H1 (cell line): Measurements from ENCODE around the gene DECR2. TPM values are rescaled to one million over a fixed set of nuclear protein-coding genes. Genes with fewer than 3 reads are reported as not detected.

Experiments
- CTCF ChIA-PET: fragments of 300-600 bp; sonication (Branson Sonifier 250); formaldehyde crosslinking; loops from one replicate; lab custom pipeline; 2021; ENCODE audit not compliant: partially characterized antibody; lab: Charles Lee
- POLR2A ChIA-PET: fragments of 300-600 bp; sonication (Branson Sonifier 250); formaldehyde crosslinking; loops from one replicate; lab custom pipeline; 2021; ENCODE audit warnings: inconsistent platforms; ENCODE audit not compliant: partially characterized antibody; lab: Charles Lee
- DNase-seq, 2 experiments: peaks; one replicate each; pipeline versions ENCODE4 v3.0.0 to v3.0.0-alpha.2; 2010 to 2022; ENCODE audit warnings: low spot score in 2 of 2, low read depth in 1 of 2, mixed read lengths in 1 of 2
- FAIRE-seq: peaks from 2 replicates; lab custom pipeline; 2011; peaks lifted over from hg19 to GRCh38; lab: Jason Lieb, UNC
- H2AFZ ChIP-seq: 2 replicates; pipeline ENCODE4 v1.8.1; 2012; ENCODE audit warnings: low read length, inconsistent platforms
- H2AK5ac ChIP-seq: 2 replicates; pipeline ENCODE4 v1.6.1; 2013; ENCODE audit warnings: low read depth, low read length
- H2BK120ac ChIP-seq: replicated peaks from 2 replicates; pipeline ENCODE3; 2013; ENCODE audit warnings: low read depth, low read length, inconsistent platforms
- H2BK12ac ChIP-seq: 2 replicates; pipeline ENCODE4 v1.6.1; 2013; ENCODE audit warnings: low read depth, low read length
- H2BK15ac ChIP-seq: 2 replicates; pipeline ENCODE4 v1.6.1; 2013; ENCODE audit warnings: low read length
- H2BK20ac ChIP-seq: 2 replicates; pipeline ENCODE4 v1.6.1; 2013; ENCODE audit warnings: low read length
- H2BK5ac ChIP-seq: 2 replicates; pipeline ENCODE4 v1.6.1; 2013; ENCODE audit warnings: low read depth, low read length
- H3K14ac ChIP-seq: 2 replicates; pipeline ENCODE4 v1.6.1; 2013; ENCODE audit warnings: inconsistent platforms; ENCODE audit not compliant: insufficient read length
- H3K18ac ChIP-seq: 2 replicates; pipeline ENCODE4 v1.6.1; 2013; ENCODE audit warnings: low read length; ENCODE audit errors: extremely low read depth
- H3K23ac ChIP-seq: 2 replicates; pipeline ENCODE4 v1.6.1; 2013; ENCODE audit warnings: inconsistent platforms; ENCODE audit not compliant: insufficient read length
- H3K23me2 ChIP-seq: 2 replicates; pipeline ENCODE4 v1.6.1; 2013; ENCODE audit warnings: low read depth, low read length
- H3K27ac ChIP-seq: 2 replicates; pipeline ENCODE4 v1.6.1; 2011; ENCODE audit warnings: low read depth, low read length, inconsistent platforms
- H3K27me3 ChIP-seq, 4 experiments: replicated peaks in 1 of 4; 1 replicate in 1 of 4; 2 replicates in 3 of 4; pipeline versions ENCODE4 v1.6.1 to v1.8.1; 2011 to 2013; ENCODE audit warnings: low read length in 3 of 4, mild to moderate bottlenecking in 3 of 4, inconsistent platforms in 2 of 4, mixed read lengths in 2 of 4, moderate library complexity in 1 of 4; ENCODE audit not compliant: control insufficient read depth in 3 of 4, insufficient read depth in 3 of 4; ENCODE audit errors: extremely low read depth in 1 of 4
- H3K36me3 ChIP-seq, 4 experiments: 2 replicates each; pipeline versions ENCODE4 v1.6.1 to v1.8.1; 2011 to 2013; ENCODE audit warnings: mild to moderate bottlenecking in 4 of 4, low read length in 3 of 4, moderate library complexity in 2 of 4, control low read depth in 1 of 4, inconsistent platforms in 1 of 4; ENCODE audit not compliant: insufficient read depth in 4 of 4, control insufficient read depth in 2 of 4
- H3K4ac ChIP-seq: replicated peaks from 2 replicates; pipeline ENCODE3; 2013; ENCODE audit warnings: low read length, low read depth, mixed read lengths, inconsistent platforms; ENCODE audit not compliant: insufficient read length
- H3K4me1 ChIP-seq, 4 experiments: replicated peaks in 1 of 4; 1 replicate in 1 of 4; 2 replicates in 3 of 4; pipeline versions ENCODE4 v1.6.1 to v1.8.1; 2011 to 2013; ENCODE audit warnings: low read length in 3 of 4, inconsistent platforms in 2 of 4, mixed read lengths in 1 of 4; ENCODE audit not compliant: insufficient read depth in 4 of 4, control insufficient read depth in 3 of 4
- H3K4me2 ChIP-seq, 2 experiments: 2 replicates each; pipeline versions ENCODE4 v1.6.1 to v1.8.1; 2011 to 2013; ENCODE audit warnings: low read depth in 2 of 2, low read length in 2 of 2, control low read depth in 1 of 2, inconsistent platforms in 1 of 2, mild to moderate bottlenecking in 1 of 2; ENCODE audit not compliant: insufficient read depth in 1 of 2
- H3K4me3 ChIP-seq, 4 experiments: fragments of 200-600, 300-600 bp in 1 of 4; sonication (generic), shearing (Covaris generic), sonication (Bioruptor Twin) in 1 of 4; 2 replicates each; pipeline versions ENCODE4 v1.5.1 to v1.8.1; 2011 to 2016; ENCODE audit warnings: low read length in 4 of 4, low read depth in 3 of 4, control low read depth in 2 of 4, inconsistent platforms in 2 of 4, mild to moderate bottlenecking in 2 of 4, mixed read lengths in 1 of 4, moderate library complexity in 1 of 4; ENCODE audit not compliant: insufficient read depth in 2 of 4; ENCODE audit errors: extremely low read depth in 1 of 4
- H3K56ac ChIP-seq: replicated peaks from 2 replicates; pipeline ENCODE3; 2013; ENCODE audit warnings: low read depth, mild to moderate bottlenecking, mixed read lengths, low read length, inconsistent platforms; ENCODE audit not compliant: insufficient read length
- H3K79me1 ChIP-seq: 2 replicates; pipeline ENCODE4 v1.6.1; 2013; ENCODE audit warnings: low read depth, low read length, control low read depth
- H3K79me2 ChIP-seq, 2 experiments: 2 replicates each; pipeline versions ENCODE4 v1.6.1 to v1.8.1; 2012 to 2013; ENCODE audit warnings: low read length in 2 of 2, mild to moderate bottlenecking in 2 of 2, inconsistent platforms in 1 of 2; ENCODE audit not compliant: insufficient read depth in 2 of 2, control insufficient read depth in 1 of 2
- H3K9ac ChIP-seq, 4 experiments: replicated peaks in 1 of 4; 1 replicate in 1 of 4; 2 replicates in 3 of 4; pipeline versions ENCODE4 v1.6.1 to v1.8.1; 2011 to 2013; ENCODE audit warnings: low read depth in 3 of 4, low read length in 3 of 4, control low read depth in 2 of 4, mild to moderate bottlenecking in 2 of 4, moderate library complexity in 2 of 4, inconsistent platforms in 1 of 4; ENCODE audit errors: extremely low read depth in 1 of 4
- H3K9me3 ChIP-seq, 2 experiments: 2 replicates each; pipeline versions ENCODE4 v1.6.1 to v1.8.1; 2012 to 2013; ENCODE audit warnings: mild to moderate bottlenecking in 2 of 2, moderate library complexity in 2 of 2, control low read depth in 1 of 2, inconsistent platforms in 1 of 2, low read depth in 1 of 2, low read length in 1 of 2, mixed read lengths in 1 of 2; ENCODE audit not compliant: insufficient read depth in 2 of 2
- H4K20me1 ChIP-seq, 2 experiments: replicated peaks in 1 of 2; 2 replicates each; pipeline versions ENCODE3 to v1.8.1; 2011 to 2013; ENCODE audit warnings: inconsistent platforms in 2 of 2, low read length in 2 of 2, mild to moderate bottlenecking in 1 of 2; ENCODE audit not compliant: insufficient read depth in 2 of 2, control insufficient read depth in 1 of 2
- H4K5ac ChIP-seq: 2 replicates; pipeline ENCODE4 v1.6.1; 2013; ENCODE audit warnings: low read length, low read depth, mixed read lengths, inconsistent platforms; ENCODE audit not compliant: insufficient read length
- H4K8ac ChIP-seq: 2 replicates; pipeline ENCODE4 v1.8.0; 2013; ENCODE audit warnings: mild to moderate bottlenecking, moderate library complexity, low read length, inconsistent platforms; ENCODE audit not compliant: insufficient read depth; ENCODE audit errors: extremely low read depth
- H4K91ac ChIP-seq: replicated peaks from 2 replicates; pipeline ENCODE3; 2013; ENCODE audit warnings: low read length, mixed read lengths, inconsistent platforms; ENCODE audit not compliant: insufficient read length
- BCL11A ChIP-seq, 2 experiments: IDR thresholded peaks; one replicate each; pipeline ENCODE4 v1.6.1; 2011; ENCODE audit warnings: low read depth in 2 of 2, low read length in 2 of 2, mild to moderate bottlenecking in 2 of 2
- CBX5 ChIP-seq: fragments of 300-800, 300-1000 bp; sonication (generic); IDR thresholded peaks from 2 replicates; pipeline ENCODE4 v1.7.1; 2016; ENCODE audit warnings: antibody characterized with exemption, low read length, low read depth
- CEBPB ChIP-seq: IDR thresholded peaks from 2 replicates; pipeline ENCODE4 v1.6.1; 2012; ENCODE audit warnings: low read depth, low read length
- CHD1 ChIP-seq: IDR thresholded peaks from 2 replicates; pipeline ENCODE4 v1.6.1; 2012; ENCODE audit warnings: low read depth, low read length, improper control_type of control experiment
- EGR1 ChIP-seq: IDR thresholded peaks from 2 replicates; pipeline ENCODE4 v1.6.1; 2011; ENCODE audit warnings: low read depth, low read length, borderline replicate concordance
- HDAC2 ChIP-seq, 2 experiments: fragments of 300-600 bp in 1 of 2; sonication (generic) in 1 of 2; IDR thresholded peaks; 2 replicates each; pipeline ENCODE4 v1.6.1; 2011 to 2012; ENCODE audit warnings: low read depth in 2 of 2, low read length in 2 of 2, mild to moderate bottlenecking in 2 of 2, moderate library complexity in 2 of 2, borderline replicate concordance in 1 of 2, inconsistent platforms in 1 of 2
- SP1 ChIP-seq: IDR thresholded peaks from 2 replicates; pipeline ENCODE4 v1.6.1; 2011; ENCODE audit warnings: low read depth, low read length
- SRF ChIP-seq: IDR thresholded peaks from 2 replicates; pipeline ENCODE4 v1.6.1; 2011; ENCODE audit warnings: mild to moderate bottlenecking, low read depth, low read length, moderate library complexity
- TEAD4 ChIP-seq: IDR thresholded peaks from 2 replicates; pipeline ENCODE4 v1.6.1; 2012; ENCODE audit warnings: low read depth, low read length, inconsistent platforms, mixed read lengths
- WGBS, 2 experiments: shearing (Covaris generic) in 1 of 2; methylation state at CpG; one replicate each; pipeline versions ENCODE4 v1.1.6 to v1.1.7; 2013 to 2015; ENCODE audit warnings: low lambda C conversion rate in 2 of 2, mixed read lengths in 2 of 2, inconsistent platforms in 1 of 2, low coverage in 1 of 2, missing lambda C conversion rate in 1 of 2; ENCODE audit not compliant: insufficient replicate concordance in 2 of 2, insufficient coverage in 1 of 2, insufficient read length in 1 of 2; ENCODE audit errors: extremely low coverage in 1 of 2, missing lambda C conversion rate in 1 of 2; 5-methylcytosine and 5-hydroxymethylcytosine counted together
- polyA plus RNA-seq, 7 experiments: library from polyadenylated mRNA; depleted of rRNA in 3 of 7; stranded (reverse) in 5 of 7; unstranded in 2 of 7; fragments of >200 nt in 5 of 7; fragments of 200-250 nt in 2 of 7; gene quantifications; 1 replicate in 5 of 7; 2 replicates in 1 of 7; 4 replicates in 1 of 7; pipeline versions ENCODE4 v1.2.1 to v1.2.3, GENCODE V29; 2011 to 2013; ENCODE audit warnings: missing spikeins in 2 of 7, mixed read lengths in 2 of 7
- total RNA-seq: library from RNA; stranded (reverse); fragmentation: NEBNext Ultra II Directional; extraction: Animal tissue kit (Norgen Biotek cat#: 25700); gene quantifications from 2 replicates; pipeline ENCODE4 v1.2.1, GENCODE V29; 2021
- TF ChIP-seq, protein P1 (sequence below): IDR thresholded peaks from 2 replicates; pipeline ENCODE4 v1.6.1; 2012; ENCODE audit warnings: inconsistent platforms

Gene DECR2
- total and polyA plus RNA-seq, 2 of the 8 experiments (the other 6 are each of a cell fraction or from before 2014, with no cell fraction given) = 28.2 to 39.9 TPM

DNA sequence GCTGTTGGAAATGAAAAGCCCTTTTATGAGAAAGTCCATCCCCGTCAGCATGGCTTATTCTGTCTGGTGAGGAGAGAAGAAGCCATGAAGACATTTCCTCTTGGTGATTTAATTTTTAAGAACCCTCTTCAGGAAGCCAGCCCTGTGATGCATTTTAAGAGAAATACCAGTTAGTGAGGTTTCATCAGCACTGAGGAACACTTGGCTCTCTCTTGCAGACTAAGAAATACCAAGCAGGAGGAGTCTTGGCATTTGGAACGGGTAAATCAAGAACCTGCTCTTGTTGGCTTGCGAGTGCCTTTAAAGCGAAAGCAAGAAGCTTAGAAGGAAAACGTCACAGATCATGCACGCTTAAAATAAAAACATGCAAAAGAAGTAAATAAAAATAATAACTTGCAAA is 41.3 kb downstream of the DECR2 start:
- H3K27ac ChIP-seq = no peak overlapping the region
- POLR2A ChIA-PET = interaction anchor here (0.6 kb wide), 1 partner anchor 33 kb away, joined by 3 read pairs; no protein-coding TSS in a partner anchor
- no peak overlapping the region for H4K5ac ChIP-seq
- no peak overlapping the region for H2BK20ac ChIP-seq
- DNase-seq = no peak
- H3K4me3 ChIP-seq = no peak overlapping the region
- no peak overlapping the region for H2BK120ac ChIP-seq
- WGBS, 2 experiments = 90% methylated on average over 6 of the region's 6 CpGs; no CpG with 5 or more reads in 1 of the 2 experiments
- no peak overlapping the region for H2BK12ac ChIP-seq
- CTCF ChIA-PET = interaction anchor here (1.0 kb wide), 1 partner anchor 52 kb away, joined by 4 read pairs; no protein-coding TSS in a partner anchor
- peaks cover 0 to 9% of the 10 kb centered on the region in 2 experiments for H4K20me1 ChIP-seq
- H3K4ac ChIP-seq = no peak overlapping the region
- H4K91ac ChIP-seq = no peak overlapping the region
- no peak overlapping the region for H3K14ac ChIP-seq
- H3K79me2 ChIP-seq = peaks cover 0 to 27% of the 10 kb centered on the region in 2 experiments; a peak in 2 of 4 replicates
- TF ChIP-seq TEAD4 (no peak), CHD1 (no peak), CEBPB (no peak), SRF (no peak), HDAC2 (IDR thresholded peaks at IDR 0.05; ENCODE audit: borderline replicate concordance in 1 of 2, low read depth in 2 of 2, low read length in 2 of 2) (no peak), CBX5 (no peak), EGR1 (no peak), SP1 (no peak), BCL11A (IDR thresholded peaks at IDR 0.05; ENCODE audit: low read depth in 2 of 2, low read length in 2 of 2) (no peak)
- TF ChIP-seq, protein P1, sequence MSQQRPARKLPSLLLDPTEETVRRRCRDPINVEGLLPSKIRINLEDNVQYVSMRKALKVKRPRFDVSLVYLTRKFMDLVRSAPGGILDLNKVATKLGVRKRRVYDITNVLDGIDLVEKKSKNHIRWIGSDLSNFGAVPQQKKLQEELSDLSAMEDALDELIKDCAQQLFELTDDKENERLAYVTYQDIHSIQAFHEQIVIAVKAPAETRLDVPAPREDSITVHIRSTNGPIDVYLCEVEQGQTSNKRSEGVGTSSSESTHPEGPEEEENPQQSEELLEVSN = no peak
- H3K23me2 ChIP-seq = no peaks in the 10 kb centered on the region
- no peak overlapping the region for H2BK15ac ChIP-seq
- no peak overlapping the region for H2BK5ac ChIP-seq
- H2AK5ac ChIP-seq = no peak overlapping the region
- H3K18ac ChIP-seq = no peak overlapping the region
- no peak overlapping the region for H4K8ac ChIP-seq
- H3K9ac ChIP-seq = no peak overlapping the region
- peaks cover 5% of the 10 kb centered on the region for H3K79me1 ChIP-seq
- H3K27me3 ChIP-seq = no peaks in the 10 kb centered on the region
- no peak overlapping the region for H3K4me2 ChIP-seq
- H3K23ac ChIP-seq = no peak overlapping the region
- no peaks in the 10 kb centered on the region for H3K36me3 ChIP-seq
- H3K4me1 ChIP-seq = no peaks in the 10 kb centered on the region
- H3K9me3 ChIP-seq = no peaks in the 10 kb centered on the region
- FAIRE-seq = no peak
- H2AFZ ChIP-seq = no peak overlapping the region
- no peak overlapping the region for H3K56ac ChIP-seq
